Muscle of leg (tissue), 11 donors: ENCODE results near the gene GREB1. TPM values are rescaled to one million over a fixed set of nuclear protein-coding genes. Genes with fewer than 3 reads are reported as not detected.
A peak's percentile ranks its signal among the peaks of the same experiment; 100 is the strongest.
"Not testable (repeated sequence)": the region's sequence is repeated elsewhere in the genome, so short reads cannot be mapped to it uniquely, and the experiment has no call there.

Source experiments
- DNase-seq: peaks from one replicate; pipeline ENCODE4 v3.0.0; 2013
- H3K27ac ChIP-seq: one replicate; pipeline ENCODE4 v1.5.1; 2013; ENCODE audit warnings: mild to moderate bottlenecking, low read length, control low read depth
- H3K27me3 ChIP-seq: one replicate; pipeline ENCODE4 v1.6.1; 2013; ENCODE audit warnings: low read length; ENCODE audit not compliant: control insufficient read depth, insufficient read depth
- H3K36me3 ChIP-seq: one replicate; pipeline ENCODE4 v1.6.1; 2013; ENCODE audit warnings: low read length; ENCODE audit not compliant: control insufficient read depth, insufficient read depth
- H3K4me1 ChIP-seq: one replicate; pipeline ENCODE4 v1.6.1; 2013; ENCODE audit warnings: low read length; ENCODE audit not compliant: control insufficient read depth, insufficient read depth
- H3K4me3 ChIP-seq: one replicate; pipeline ENCODE4 v1.5.1; 2013; ENCODE audit warnings: low read length, control low read depth
- H3K9me3 ChIP-seq: replicated peaks from 2 replicates; pipeline ENCODE4 v1.6.1; 2013; ENCODE audit warnings: low read depth, low read length; ENCODE audit not compliant: control insufficient read depth
- WGBS: methylation state at CpG from one replicate; pipeline ENCODE4 v1.1.5; 2013; ENCODE audit warnings: missing lambda C conversion rate; ENCODE audit not compliant: insufficient coverage; 5-methylcytosine and 5-hydroxymethylcytosine counted together
- polyA plus RNA-seq, 8 donors: library from polyadenylated mRNA; unstranded; fragments of 120-200 nt; gene quantifications; one replicate each; pipeline versions ENCODE4 v1.2.1 to v1.2.3, GENCODE V29; 2013; ENCODE audit warnings: inconsistent platforms in 1 of 8, low replicate concordance in 1 of 8; ENCODE audit not compliant: insufficient read length in 8 of 8, insufficient read depth in 1 of 8
- total RNA-seq: library from RNA; stranded (reverse); fragments of 120-200 nt; gene quantifications from one replicate; pipeline ENCODE4 v1.2.4, GENCODE V29; 2013

Gene GREB1
- total and polyA plus RNA-seq, 9 donors, result 6.5 to 14.4 (median 10.5) TPM

- Histone ChIP-seq H3K4me3 (no peak overlapping the region), H3K27me3 (no peaks in the 10 kb centered on the region), H3K36me3 (no peaks in the 10 kb centered on the region), H3K9me3 (no peaks in the 10 kb centered on the region), H3K4me1 (no peaks in the 10 kb centered on the region), H3K27ac (no peak overlapping the region)
- peak; percentile 77 for DNase-seq
- WGBS, result 0% methylated on average over 1 of the region's 3 CpGs
Measured at GRCh38 chr2:11652553-11652952, 118.7 kb downstream of the GREB1 start.

GRCh38 chr2:11655495-11655894 lies 121.7 kb downstream of the GREB1 start:
- no peak overlapping the region for H3K4me3 ChIP-seq
- DNase-seq, result no peak
- H3K36me3 ChIP-seq, result no peaks in the 10 kb centered on the region
- 20% methylated on average over 1 of the region's 4 CpGs for WGBS
- no peaks in the 10 kb centered on the region for H3K9me3 ChIP-seq
- H3K4me1 ChIP-seq, result peaks cover 4% of the 10 kb centered on the region
- H3K27ac ChIP-seq, result no peak overlapping the region
- peaks cover 3% of the 10 kb centered on the region for H3K27me3 ChIP-seq

GRCh38 chr2:11656252-11656651 lies 122.4 kb downstream of the GREB1 start:
- H3K27me3 ChIP-seq, result peaks cover 3% of the 10 kb centered on the region
- WGBS, result no CpG with 5 or more reads among the region's 1 CpG
- H3K27ac ChIP-seq, result no peak overlapping the region
- no peak overlapping the region for H3K4me3 ChIP-seq
- no peaks in the 10 kb centered on the region for H3K9me3 ChIP-seq
- no peaks in the 10 kb centered on the region for H3K36me3 ChIP-seq
- DNase-seq, result no peak
- H3K4me1 ChIP-seq, result peaks cover 4% of the 10 kb centered on the region

- Histone ChIP-seq H3K4me3 (no peak overlapping the region), H3K27me3 (peaks cover 3% of the 10 kb centered on the region), H3K36me3 (no peaks in the 10 kb centered on the region), H3K9me3 (no peaks in the 10 kb centered on the region), H3K27ac (no peak overlapping the region), H3K4me1 (peaks cover 4% of the 10 kb centered on the region)
- WGBS, result 84% methylated on average over 31 of the region's 31 CpGs
- no peak for DNase-seq
Measured at GRCh38 chr2:11656671-11657101, 122.8 kb downstream of the GREB1 start.

- H3K4me1 ChIP-seq, result peaks cover 4% of the 10 kb centered on the region
- 90% methylated on average over 6 of the region's 11 CpGs for whole genome bisulfite sequencing
- H3K36me3 ChIP-seq, result no peaks in the 10 kb centered on the region
- DNase-seq, result no peak
- H3K4me3 ChIP-seq, result no peak overlapping the region
- peaks cover 3% of the 10 kb centered on the region for H3K27me3 ChIP-seq
- H3K27ac ChIP-seq, result no peak overlapping the region
- no peaks in the 10 kb centered on the region for H3K9me3 ChIP-seq
Measured at GRCh38 chr2:11657195-11657594, 123.3 kb downstream of the GREB1 start.

- no peaks in the 10 kb centered on the region for H3K36me3 ChIP-seq
- peaks cover 3% of the 10 kb centered on the region for H3K27me3 ChIP-seq
- no peak for DNase-seq
- H3K4me3 ChIP-seq, result no peak overlapping the region
- peaks cover 4% of the 10 kb centered on the region for H3K4me1 ChIP-seq
- H3K9me3 ChIP-seq, result peaks cover under 1% of the 10 kb centered on the region
- 70% methylated on average over 10 of the region's 11 CpGs for WGBS
- no peak overlapping the region for H3K27ac ChIP-seq
Measured at GRCh38 chr2:11657646-11658045, 123.8 kb downstream of the GREB1 start.

- WGBS, result 83% methylated on average over 15 of the region's 19 CpGs
- Histone ChIP-seq H3K4me1 (peaks cover 4% of the 10 kb centered on the region), H3K27me3 (peaks cover 3% of the 10 kb centered on the region), H3K4me3 (no peak overlapping the region), H3K9me3 (peaks cover 6% of the 10 kb centered on the region), H3K36me3 (no peaks in the 10 kb centered on the region), H3K27ac (no peak overlapping the region)
- DNase-seq, result no peak
Measured at GRCh38 chr2:11658208-11659114, 124.6 kb downstream of the GREB1 start.

GRCh38 chr2:11659115-11659475 lies 125.2 kb downstream of the GREB1 start:
- H3K4me1 ChIP-seq, result peaks cover 4% of the 10 kb centered on the region
- no peaks in the 10 kb centered on the region for H3K36me3 ChIP-seq
- peaks cover 3% of the 10 kb centered on the region for H3K27me3 ChIP-seq
- no peak overlapping the region for H3K27ac ChIP-seq
- 71% methylated on average over 10 of the region's 11 CpGs for WGBS
- H3K4me3 ChIP-seq, result no peak overlapping the region
- peak; percentile 40 for DNase-seq
- H3K9me3 ChIP-seq, result peaks cover 6% of the 10 kb centered on the region

GRCh38 chr2:11659851-11660250 lies 126.0 kb downstream of the GREB1 start:
- peaks cover 6% of the 10 kb centered on the region for H3K9me3 ChIP-seq
- no peak overlapping the region for H3K27ac ChIP-seq
- no peak for DNase-seq
- H3K4me3 ChIP-seq, result no peak overlapping the region
- 92% methylated on average over 6 of the region's 10 CpGs for WGBS
- no peaks in the 10 kb centered on the region for H3K36me3 ChIP-seq
- peaks cover 4% of the 10 kb centered on the region for H3K4me1 ChIP-seq
- H3K27me3 ChIP-seq, result peaks cover 3% of the 10 kb centered on the region

GRCh38 chr2:11660396-11660795 lies 126.6 kb downstream of the GREB1 start:
- not testable (repeated sequence) for H3K4me3 ChIP-seq, H3K4me1 ChIP-seq, DNase-seq, H3K9me3 ChIP-seq, H3K36me3 ChIP-seq, H3K27ac ChIP-seq, H3K27me3 ChIP-seq
- WGBS, result 100% methylated on average over 1 of the region's 2 CpGs
